H9 (cell line): ENCODE results near the gene PBX1. TPM values are rescaled to one million over a fixed set of nuclear protein-coding genes. Genes with fewer than 3 reads are reported as not detected.

Source experiments
- DNase-seq: peaks from one replicate; pipeline ENCODE4 v3.0.0-alpha.2; 2017
- H2AFZ ChIP-seq: one replicate; pipeline ENCODE4 v1.6.1; 2013; ENCODE audit warnings: mild to moderate bottlenecking, low read length, control low read depth, moderate library complexity
- H2AK5ac ChIP-seq: 2 replicates; pipeline ENCODE4 v1.6.1; 2013; ENCODE audit warnings: low read length, control low read depth, mixed read lengths; ENCODE audit not compliant: insufficient read length
- H2BK120ac ChIP-seq: one replicate; pipeline ENCODE4 v1.6.1; 2013; ENCODE audit warnings: low read depth, mild to moderate bottlenecking, low read length, control low read depth, inconsistent platforms; ENCODE audit not compliant: poor library complexity, severe bottlenecking
- H2BK12ac ChIP-seq: 2 replicates; pipeline ENCODE4 v1.6.1; 2013; ENCODE audit warnings: low read length, control low read depth, mixed read lengths, low read depth; ENCODE audit not compliant: insufficient read length
- H2BK15ac ChIP-seq: 2 replicates; pipeline ENCODE4 v1.6.1; 2013; ENCODE audit warnings: low read depth, low read length, control low read depth
- H2BK20ac ChIP-seq: one replicate; pipeline ENCODE4 v1.6.1; 2013; ENCODE audit warnings: low read depth, mild to moderate bottlenecking, low read length, control low read depth, inconsistent platforms; ENCODE audit not compliant: poor library complexity, severe bottlenecking
- H2BK5ac ChIP-seq: 2 replicates; pipeline ENCODE4 v1.6.1; 2013; ENCODE audit warnings: low read length, control low read depth, mixed read lengths; ENCODE audit not compliant: insufficient read length
- H3K14ac ChIP-seq: 2 replicates; pipeline ENCODE4 v1.6.1; 2013; ENCODE audit warnings: low read length, control low read depth; ENCODE audit not compliant: insufficient read depth
- H3K18ac ChIP-seq: 2 replicates; pipeline ENCODE4 v1.6.1; 2013; ENCODE audit warnings: low read depth, mild to moderate bottlenecking, mixed read lengths, low read length, control low read depth; ENCODE audit not compliant: insufficient read length
- H3K23ac ChIP-seq: 2 replicates; pipeline ENCODE4 v1.6.1; 2013; ENCODE audit warnings: low read length, control low read depth, mixed read lengths, low read depth; ENCODE audit not compliant: insufficient read length
- H3K23me2 ChIP-seq: 2 replicates; pipeline ENCODE4 v1.6.1; 2013; ENCODE audit warnings: low read depth, mild to moderate bottlenecking, mixed read lengths, low read length, control low read depth; ENCODE audit not compliant: insufficient read length, poor library complexity, severe bottlenecking
- H3K27ac ChIP-seq: 2 replicates; pipeline ENCODE4 v1.5.1; 2013; ENCODE audit warnings: low read length, control low read depth, mixed read lengths, low read depth; ENCODE audit not compliant: insufficient read length
- H3K27me3 ChIP-seq: 2 replicates; pipeline ENCODE4 v1.6.1; 2013; ENCODE audit warnings: low read length, control low read depth, inconsistent platforms; ENCODE audit not compliant: insufficient read depth
- H3K4ac ChIP-seq: 2 replicates; pipeline ENCODE4 v1.6.1; 2013; ENCODE audit warnings: low read depth, mild to moderate bottlenecking, control low read depth, inconsistent platforms, low read length, moderate library complexity
- H3K4me1 ChIP-seq: 2 replicates; pipeline ENCODE4 v1.6.1; 2013; ENCODE audit warnings: low read length, control low read depth, inconsistent platforms; ENCODE audit not compliant: insufficient read depth
- H3K4me2 ChIP-seq: 2 replicates; pipeline ENCODE4 v1.6.1; 2013; ENCODE audit warnings: low read length, control low read depth, mixed read lengths; ENCODE audit not compliant: insufficient read length, insufficient read depth
- H3K56ac ChIP-seq: 2 replicates; pipeline ENCODE4 v1.6.1; 2013; ENCODE audit warnings: low read depth, mild to moderate bottlenecking, mixed read lengths, low read length, control low read depth; ENCODE audit not compliant: insufficient read length
- H3K79me1 ChIP-seq: 2 replicates; pipeline ENCODE4 v1.6.1; 2013; ENCODE audit warnings: low read depth, mild to moderate bottlenecking, moderate library complexity, low read length, control low read depth, inconsistent platforms; ENCODE audit not compliant: insufficient read depth, poor library complexity, severe bottlenecking
- H3K79me2 ChIP-seq: 2 replicates; pipeline ENCODE4 v1.6.1; 2013; ENCODE audit warnings: low read length, control low read depth, inconsistent platforms; ENCODE audit not compliant: insufficient read depth
- H3K9ac ChIP-seq: 2 replicates; pipeline ENCODE4 v1.6.1; 2013; ENCODE audit warnings: low read length, control low read depth, mixed read lengths; ENCODE audit not compliant: insufficient read length; ENCODE audit errors: extremely low read depth
- H3K9me3 ChIP-seq: one replicate; pipeline ENCODE4 v1.6.1; 2013; ENCODE audit warnings: low read depth, low read length, inconsistent platforms; ENCODE audit not compliant: control insufficient read depth
- H3T11ph ChIP-seq: one replicate; pipeline ENCODE4 v1.6.1; 2013; ENCODE audit warnings: mild to moderate bottlenecking, low read length, control low read depth, inconsistent platforms
- H4K20me1 ChIP-seq: one replicate; pipeline ENCODE4 v1.6.1; 2013; ENCODE audit not compliant: control insufficient read depth, insufficient read length, insufficient read depth
- H4K5ac ChIP-seq: 2 replicates; pipeline ENCODE4 v1.6.1; 2013; ENCODE audit warnings: low read depth, mild to moderate bottlenecking, mixed read lengths, low read length, control low read depth; ENCODE audit not compliant: insufficient read length
- H4K8ac ChIP-seq: replicated peaks from 2 replicates; pipeline ENCODE4 v1.6.1; 2013; ENCODE audit warnings: low read length, control low read depth, mixed read lengths, low read depth; ENCODE audit not compliant: insufficient read length
- H4K91ac ChIP-seq: 2 replicates; pipeline ENCODE4 v1.6.1; 2013; ENCODE audit warnings: low read depth, mild to moderate bottlenecking, moderate library complexity, mixed read lengths, low read length, control low read depth; ENCODE audit not compliant: insufficient read length
- H3K27ac Mint-ChIP-seq, 3 experiments: 2 replicates in 2 of 3; 3 replicates in 1 of 3; pipeline ENCODE4 v1.8.0; 2020 to 2021; ENCODE audit warnings: mixed read lengths in 3 of 3, mild to moderate bottlenecking in 1 of 3, moderate library complexity in 1 of 3
- H3K27me3 Mint-ChIP-seq: 2 replicates; pipeline ENCODE4 v1.8.0; 2021; ENCODE audit warnings: low read depth, mild to moderate bottlenecking, moderate library complexity, mixed read lengths
- H3K36me3 Mint-ChIP-seq, 3 experiments: 2 replicates in 2 of 3; 3 replicates in 1 of 3; pipeline ENCODE4 v1.8.0; 2020 to 2021; ENCODE audit warnings: low read depth in 3 of 3, mixed read lengths in 3 of 3; ENCODE audit not compliant: insufficient read depth in 1 of 3
- H3K4me1 Mint-ChIP-seq, 2 experiments: 2 replicates each; pipeline ENCODE4 v1.8.0; 2020; ENCODE audit warnings: mixed read lengths in 2 of 2
- H3K4me3 Mint-ChIP-seq, 2 experiments: 2 replicates in 1 of 2; 3 replicates in 1 of 2; pipeline ENCODE4 v1.8.0; 2020 to 2021; ENCODE audit warnings: mild to moderate bottlenecking in 2 of 2, mixed read lengths in 2 of 2, moderate library complexity in 1 of 2
- H3K9me3 Mint-ChIP-seq, 2 experiments: 2 replicates in 1 of 2; 3 replicates in 1 of 2; pipeline ENCODE4 v1.8.0; 2020; ENCODE audit warnings: mild to moderate bottlenecking in 2 of 2, mixed read lengths in 2 of 2, moderate library complexity in 1 of 2
- WGBS: extraction: QIAGEN DNeasy Blood & Tissue Kit; methylation state at CpG from one replicate; pipeline ENCODE4 v1.1.7; 2013; ENCODE audit warnings: missing lambda C conversion rate, low lambda C conversion rate, mixed read lengths; ENCODE audit not compliant: insufficient read length; ENCODE audit errors: extremely low coverage; 5-methylcytosine and 5-hydroxymethylcytosine counted together
- total RNA-seq: library from RNA; stranded (reverse); gene quantifications from 2 replicates; pipeline ENCODE4 v1.2.1, GENCODE V29; 2021
- TF ChIP-seq, protein P1 (sequence below): fragments of 200-600 bp; sonication (generic); conservative IDR thresholded peaks from 3 replicates; pipeline ENCODE4 v1.8.0; 2021; ENCODE audit warnings: antibody characterized with exemption, mild to moderate bottlenecking

The PBX1 gene
- total RNA-seq, 1 experiment from 2014 or later: 142 TPM

DNA sequence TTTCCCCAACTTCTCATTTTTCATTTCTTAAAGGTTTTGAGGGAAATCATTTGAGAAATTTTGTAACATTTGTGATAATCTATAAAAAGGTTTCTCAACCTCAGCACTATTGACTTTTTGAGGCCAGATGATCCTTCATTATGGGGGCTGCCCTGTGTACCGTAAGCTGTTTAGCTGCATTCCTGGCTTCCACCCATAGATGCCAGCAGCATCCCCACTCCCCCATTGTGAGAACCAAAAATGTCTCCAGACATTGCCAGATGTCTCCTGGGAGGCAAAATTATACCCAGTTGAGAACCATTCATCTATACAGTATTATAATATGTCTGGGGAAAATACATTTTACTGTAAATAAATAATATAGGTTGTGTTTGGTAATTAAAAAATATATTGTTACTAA is 146.0 kb downstream of the PBX1 start:
- TF ChIP-seq, protein P1, sequence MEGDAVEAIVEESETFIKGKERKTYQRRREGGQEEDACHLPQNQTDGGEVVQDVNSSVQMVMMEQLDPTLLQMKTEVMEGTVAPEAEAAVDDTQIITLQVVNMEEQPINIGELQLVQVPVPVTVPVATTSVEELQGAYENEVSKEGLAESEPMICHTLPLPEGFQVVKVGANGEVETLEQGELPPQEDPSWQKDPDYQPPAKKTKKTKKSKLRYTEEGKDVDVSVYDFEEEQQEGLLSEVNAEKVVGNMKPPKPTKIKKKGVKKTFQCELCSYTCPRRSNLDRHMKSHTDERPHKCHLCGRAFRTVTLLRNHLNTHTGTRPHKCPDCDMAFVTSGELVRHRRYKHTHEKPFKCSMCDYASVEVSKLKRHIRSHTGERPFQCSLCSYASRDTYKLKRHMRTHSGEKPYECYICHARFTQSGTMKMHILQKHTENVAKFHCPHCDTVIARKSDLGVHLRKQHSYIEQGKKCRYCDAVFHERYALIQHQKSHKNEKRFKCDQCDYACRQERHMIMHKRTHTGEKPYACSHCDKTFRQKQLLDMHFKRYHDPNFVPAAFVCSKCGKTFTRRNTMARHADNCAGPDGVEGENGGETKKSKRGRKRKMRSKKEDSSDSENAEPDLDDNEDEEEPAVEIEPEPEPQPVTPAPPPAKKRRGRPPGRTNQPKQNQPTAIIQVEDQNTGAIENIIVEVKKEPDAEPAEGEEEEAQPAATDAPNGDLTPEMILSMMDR: peak; percentile 61
- Histone ChIP-seq H2BK5ac (no peak overlapping the region), H3K4me1 (peaks cover 16% of the 10 kb centered on the region), H3T11ph (no peak overlapping the region), H3K9ac (no peak overlapping the region), H3K27ac (no peak overlapping the region), H2BK15ac (no peak overlapping the region), H4K91ac (no peak overlapping the region), H2BK120ac (no peak overlapping the region), H3K23ac (no peak overlapping the region), H3K18ac (no peak overlapping the region), H2AFZ (no peak overlapping the region), H4K8ac (no peak overlapping the region), H3K27me3 (no peaks in the 10 kb centered on the region), H3K79me1 (peaks cover 8% of the 10 kb centered on the region), H2BK20ac (no peak overlapping the region), H3K4ac (no peak overlapping the region), H2BK12ac (no peak overlapping the region), H3K14ac (no peak overlapping the region), H4K20me1 (no peaks in the 10 kb centered on the region), H2AK5ac (no peak overlapping the region), H3K23me2 (no peaks in the 10 kb centered on the region), H4K5ac (no peak overlapping the region), H3K79me2 (peaks cover 10% of the 10 kb centered on the region; the same call in 1 of the 2 replicates), H3K9me3 (no peaks in the 10 kb centered on the region), H3K56ac (no peak overlapping the region), H3K4me2 (no peak overlapping the region)
- DNase-seq: no peak
- Mint-ChIP-seq H3K27me3 (no peaks in the 10 kb centered on the region), H3K36me3 (peaks cover 0 to 10% (median 4%) of the 10 kb centered on the region in 3 experiments; a peak in 4 of 7 replicates), H3K4me3 (no peak overlapping the region), H3K27ac (no peak overlapping the region), H3K9me3 (no peaks in the 10 kb centered on the region), H3K4me1 (peaks cover 61 to 62% of the 10 kb centered on the region in 2 experiments)
- no CpG with 5 or more reads among the region's 1 CpG for WGBS
